GM19023 (cell line): ENCODE measurements around the gene DMBX1.

Experiments
- ATAC-seq: cut with Tn5 transposase; IDR thresholded peaks from one replicate; pipeline ENCODE4 v1.9.1; 2021; ENCODE audit warnings: mild to moderate bottlenecking, moderate library complexity; ENCODE audit not compliant: unreplicated experiment

DMBX1 gene

GRCh38 chr1:46480959-46481646 is 8.5 kb upstream of the DMBX1 start:
- ATAC-seq: no peak

DNA sequence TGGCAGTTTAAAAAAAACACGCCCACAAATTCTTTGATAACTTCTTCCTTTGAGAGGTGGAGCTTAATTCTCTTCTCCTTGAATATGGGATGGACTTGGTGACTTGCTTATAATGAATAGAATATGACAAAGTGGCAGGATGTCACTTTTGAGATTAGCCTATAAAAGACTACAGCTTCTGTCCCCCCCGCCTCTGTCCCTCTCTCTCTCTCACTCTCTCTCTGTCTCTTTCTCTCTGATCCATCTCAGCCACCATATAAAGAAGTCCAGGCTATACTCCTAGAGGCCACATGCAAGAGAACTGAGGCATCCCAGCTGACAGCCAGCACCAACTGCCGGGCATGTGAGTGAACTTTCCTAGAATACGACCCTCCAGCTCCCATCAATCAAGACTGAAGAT is 7.7 kb upstream of the DMBX1 start:
- ATAC-seq: no peak

DNA sequence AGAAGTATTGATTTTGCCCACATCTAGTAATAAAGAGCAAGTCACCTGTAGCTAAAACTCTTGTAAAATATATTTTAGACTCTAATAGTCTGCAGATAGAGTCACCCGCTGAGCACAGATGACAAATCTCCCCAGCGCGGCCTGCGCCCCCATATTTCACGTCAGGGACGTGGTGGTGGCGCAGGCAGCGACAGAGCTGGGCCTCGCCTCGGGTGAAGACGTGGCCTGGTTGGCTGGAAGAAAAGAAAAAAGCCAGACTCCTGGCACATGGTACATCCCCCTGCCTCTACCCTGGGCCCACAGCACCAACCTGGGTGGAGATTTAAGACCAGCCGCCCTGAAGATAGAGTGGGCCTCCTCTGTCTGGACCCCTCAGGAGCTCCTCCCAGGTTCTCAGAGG is 6.0 kb upstream of the DMBX1 start:
- ATAC-seq: no peak

DNA sequence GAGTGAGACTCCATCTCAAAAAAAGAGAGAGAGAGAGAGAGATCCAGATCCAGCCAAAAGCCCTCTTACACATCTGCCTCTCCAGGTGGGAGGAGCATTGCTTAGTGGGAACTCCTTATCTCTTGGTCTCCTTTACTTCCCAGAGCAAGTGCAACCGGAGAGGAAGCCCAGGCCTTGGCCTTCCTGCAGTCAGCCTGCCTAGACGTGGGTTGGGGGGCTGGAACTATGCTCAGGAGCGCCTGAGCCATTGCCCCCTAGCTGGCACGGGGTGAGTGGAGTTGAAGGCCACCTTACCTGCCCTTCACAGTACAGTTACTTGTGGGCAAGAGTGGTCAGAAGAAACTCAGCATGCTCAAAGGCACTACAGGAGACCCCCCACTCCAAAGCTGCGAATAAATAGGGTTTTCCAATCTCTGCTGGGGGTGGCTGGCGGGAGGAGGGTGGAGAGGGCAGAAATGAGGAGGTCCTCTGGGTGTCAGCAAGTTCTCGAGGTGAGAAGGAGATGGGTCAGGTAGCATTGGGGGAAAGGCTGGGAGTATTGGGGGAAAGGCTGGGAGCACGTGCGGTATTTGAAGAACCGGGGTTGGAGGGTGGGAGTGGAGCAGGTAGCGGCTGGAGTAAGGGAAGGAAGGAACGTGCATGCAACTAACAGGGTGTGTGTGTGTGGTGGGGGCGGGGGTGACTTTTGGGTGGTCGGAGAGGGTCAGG is 4.7 kb upstream of the DMBX1 start:
- no peak for ATAC-seq

DNA sequence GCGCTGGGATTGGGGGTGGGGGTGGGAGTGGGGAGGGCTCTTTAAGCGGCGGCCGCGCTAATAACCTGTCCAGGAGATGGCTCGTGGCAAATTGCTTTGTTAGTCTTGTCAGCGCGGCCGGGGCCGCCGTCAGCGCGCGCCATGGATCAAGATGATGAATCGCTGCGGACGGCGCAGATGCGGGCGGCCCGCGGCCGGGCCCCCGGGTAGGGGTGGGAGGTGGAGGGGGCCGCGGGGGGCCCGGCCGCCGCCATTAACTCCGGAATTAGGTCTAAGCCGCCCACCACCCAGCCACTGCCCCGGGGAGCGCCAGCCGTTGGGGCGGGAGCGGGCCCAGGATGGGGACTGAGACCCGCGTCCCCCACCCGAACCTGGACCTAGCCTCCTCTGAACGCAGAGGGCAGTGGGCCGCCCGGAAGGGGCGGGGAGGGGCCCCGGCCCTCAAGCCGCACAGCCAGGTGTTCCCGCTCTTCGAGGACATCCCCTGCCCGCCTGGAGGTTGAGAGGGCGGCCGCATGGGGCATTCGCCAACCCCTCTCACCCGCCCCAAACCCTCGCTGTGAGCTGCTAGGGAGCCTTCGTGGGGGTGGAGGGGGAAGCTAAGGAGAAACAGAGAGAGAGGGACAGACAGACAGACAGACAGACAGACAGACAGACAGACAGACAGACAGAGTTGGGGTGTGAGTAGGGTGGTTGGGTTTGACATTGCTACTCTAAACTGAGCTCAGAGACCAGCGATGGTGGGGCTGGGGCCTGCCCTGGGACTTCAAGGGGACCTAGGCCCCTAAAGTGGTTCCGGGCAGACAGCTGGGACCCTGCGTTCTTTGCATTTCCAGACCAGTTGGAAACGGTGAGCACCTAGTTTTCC is 3.8 kb upstream of the DMBX1 start:
- no peak for ATAC-seq

DNA sequence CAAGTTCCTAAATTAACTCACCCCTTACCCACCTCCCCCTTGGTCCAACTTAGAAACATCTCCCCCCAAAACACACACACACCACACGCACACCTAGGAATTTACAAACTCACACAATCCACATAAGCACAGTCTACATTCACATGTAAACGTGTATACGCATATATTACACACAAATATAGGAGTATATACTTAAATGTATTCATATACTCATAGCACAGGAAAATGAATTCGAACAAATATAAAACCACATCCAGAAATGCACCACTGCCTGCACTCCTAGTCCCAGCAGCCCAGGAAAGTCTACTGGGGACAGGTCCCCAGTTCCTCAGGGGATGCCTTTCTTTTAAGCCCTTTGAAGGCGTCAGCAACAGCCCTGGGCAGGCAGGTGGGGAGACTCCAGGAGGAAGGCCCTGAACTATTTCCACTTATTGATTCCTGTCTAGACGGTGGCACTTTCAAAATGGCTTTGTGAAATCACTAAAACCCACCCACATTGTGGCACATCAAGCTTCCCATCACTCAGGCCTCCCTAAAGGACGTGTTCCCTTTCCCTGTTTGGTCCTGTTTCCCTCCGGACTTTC is 3.1 kb upstream of the DMBX1 start:
- ATAC-seq: no peak

DNA sequence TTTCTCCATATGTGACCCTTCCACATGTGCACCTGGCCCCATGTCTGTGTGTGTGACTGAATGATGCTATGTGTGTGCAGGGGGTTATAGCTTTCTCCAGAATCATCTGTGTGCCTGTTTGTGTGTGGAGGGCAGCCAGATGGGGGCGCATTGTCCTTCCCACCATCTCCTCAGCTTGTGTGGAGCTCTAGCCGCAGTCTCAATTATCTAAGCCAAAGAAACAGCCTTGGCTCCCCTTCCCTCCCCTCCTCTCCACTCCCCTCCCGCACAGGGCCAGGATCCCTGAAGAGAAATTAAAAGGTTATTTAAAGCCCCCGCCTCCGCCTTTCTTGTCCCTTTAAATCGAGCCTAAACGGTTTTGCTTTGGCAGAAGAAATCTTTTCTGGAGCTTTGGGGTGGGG is 1.8 kb upstream of the DMBX1 start:
- no peak for ATAC-seq

DNA sequence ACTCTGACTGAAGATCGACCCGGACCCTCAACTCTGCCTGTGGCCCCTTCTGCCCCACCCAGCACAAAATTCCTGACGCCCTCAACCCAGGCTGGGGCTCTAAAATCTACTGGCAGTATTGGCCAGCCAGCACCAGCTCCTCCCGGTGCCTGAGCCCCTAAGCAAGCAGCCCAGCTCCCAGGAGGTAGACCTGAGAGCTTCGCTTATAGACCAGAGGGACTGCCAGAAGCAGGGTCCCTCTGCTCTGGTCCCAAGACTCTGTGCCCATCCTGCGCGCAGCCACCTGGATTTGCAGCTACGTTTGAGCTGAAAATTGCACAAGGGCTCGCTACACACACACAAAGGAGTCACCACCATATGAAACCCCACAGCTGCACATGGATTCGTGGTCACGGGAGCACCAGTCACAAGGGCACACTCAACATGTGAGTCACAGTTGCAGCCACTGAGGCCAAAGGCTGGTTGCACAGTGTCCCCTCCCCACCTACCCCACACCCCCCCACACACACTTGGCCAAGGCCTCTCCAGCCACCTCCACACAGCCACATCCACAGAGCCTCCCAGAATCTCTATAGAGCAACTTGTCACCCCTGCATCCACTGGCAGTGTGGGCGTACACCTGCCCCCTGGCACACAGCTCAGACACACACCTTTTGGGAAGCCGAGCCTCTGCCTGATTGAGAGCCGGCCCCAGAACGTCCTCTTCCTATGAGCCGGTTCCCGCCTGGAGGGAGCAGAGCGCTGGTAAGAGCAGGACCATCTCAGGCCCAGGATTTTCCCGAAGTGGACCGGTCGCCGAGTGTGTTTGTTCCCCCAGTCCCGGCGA is 1.1 kb upstream of the DMBX1 start:
- no peak for ATAC-seq

DNA sequence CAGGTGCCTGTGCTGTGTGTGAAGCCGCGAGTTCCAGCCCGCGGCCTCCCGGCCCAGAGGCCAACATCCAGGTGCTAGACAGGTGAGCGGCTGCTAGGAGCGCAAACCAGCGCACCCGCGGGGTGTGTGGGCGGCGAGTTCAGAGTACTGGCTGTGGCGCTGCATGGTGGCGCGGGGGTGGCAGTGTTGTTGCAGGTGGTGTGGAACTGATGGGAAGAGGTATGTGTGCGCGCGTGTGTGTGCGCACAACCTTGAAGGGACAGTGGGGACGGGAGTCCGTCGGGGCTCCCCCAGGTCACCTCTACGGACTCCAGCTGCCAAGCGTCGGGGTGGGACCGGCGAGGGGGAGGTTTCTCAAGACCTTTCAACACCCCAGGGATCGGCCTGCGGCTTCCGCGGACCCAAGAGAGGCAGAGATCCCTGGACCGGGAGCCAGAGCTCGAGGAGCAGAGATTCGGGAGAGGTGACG is 433 bp upstream of the DMBX1 start:
- no peak for ATAC-seq

DNA sequence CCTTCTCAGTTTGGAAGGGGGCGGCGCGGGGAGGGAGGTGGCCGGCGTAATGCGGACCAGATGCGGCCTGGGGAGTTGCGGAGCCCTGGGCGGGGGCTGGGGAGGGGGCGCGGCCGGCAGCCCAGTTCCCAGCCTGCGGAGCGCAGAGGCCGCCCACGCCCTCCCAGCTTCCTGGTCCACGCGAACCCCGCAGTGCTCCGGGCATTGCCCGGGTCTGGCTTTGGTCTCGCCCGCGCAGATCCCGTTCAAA is 695 bp downstream of the DMBX1 start:
- no peak for ATAC-seq

DNA sequence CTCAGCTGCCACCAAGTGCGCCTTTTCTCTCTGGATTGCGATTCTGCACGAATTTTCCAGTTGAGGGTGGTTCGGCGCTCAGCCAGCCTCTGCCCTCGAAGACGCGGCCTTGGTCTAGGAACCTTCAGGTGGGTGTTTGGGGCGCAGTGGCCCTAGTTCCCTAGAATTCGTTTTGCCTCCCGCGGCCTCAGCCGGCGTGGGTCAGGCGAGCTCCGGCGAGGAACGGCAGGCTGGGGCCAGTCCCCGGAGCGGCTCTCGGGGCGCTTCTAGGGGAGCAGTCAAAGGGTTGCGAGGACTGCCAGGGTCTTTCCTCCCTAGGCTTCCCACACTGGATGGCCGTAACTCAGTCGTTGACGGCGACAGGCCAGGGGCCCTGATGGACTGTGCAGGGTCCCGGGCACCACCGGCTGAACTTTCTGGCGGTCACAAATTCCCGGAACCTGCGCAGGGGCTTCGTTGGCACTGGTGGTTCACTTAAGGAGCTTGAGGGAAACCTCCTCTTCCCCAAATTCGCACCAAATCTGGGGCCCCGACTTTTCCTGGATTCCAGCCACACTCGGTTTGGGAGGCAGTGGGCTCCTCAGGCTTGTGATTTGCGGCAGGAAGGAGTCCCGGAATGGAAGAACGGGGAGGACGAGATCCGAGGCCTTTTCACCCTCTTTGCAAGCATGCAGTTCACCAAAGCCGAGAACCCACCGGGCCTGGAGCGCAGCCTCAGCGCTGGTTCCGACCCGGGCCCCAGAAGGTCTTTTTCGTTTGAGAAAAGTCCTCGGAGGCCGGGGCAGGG is 1.2 kb downstream of the DMBX1 start:
- ATAC-seq: no peak

DNA sequence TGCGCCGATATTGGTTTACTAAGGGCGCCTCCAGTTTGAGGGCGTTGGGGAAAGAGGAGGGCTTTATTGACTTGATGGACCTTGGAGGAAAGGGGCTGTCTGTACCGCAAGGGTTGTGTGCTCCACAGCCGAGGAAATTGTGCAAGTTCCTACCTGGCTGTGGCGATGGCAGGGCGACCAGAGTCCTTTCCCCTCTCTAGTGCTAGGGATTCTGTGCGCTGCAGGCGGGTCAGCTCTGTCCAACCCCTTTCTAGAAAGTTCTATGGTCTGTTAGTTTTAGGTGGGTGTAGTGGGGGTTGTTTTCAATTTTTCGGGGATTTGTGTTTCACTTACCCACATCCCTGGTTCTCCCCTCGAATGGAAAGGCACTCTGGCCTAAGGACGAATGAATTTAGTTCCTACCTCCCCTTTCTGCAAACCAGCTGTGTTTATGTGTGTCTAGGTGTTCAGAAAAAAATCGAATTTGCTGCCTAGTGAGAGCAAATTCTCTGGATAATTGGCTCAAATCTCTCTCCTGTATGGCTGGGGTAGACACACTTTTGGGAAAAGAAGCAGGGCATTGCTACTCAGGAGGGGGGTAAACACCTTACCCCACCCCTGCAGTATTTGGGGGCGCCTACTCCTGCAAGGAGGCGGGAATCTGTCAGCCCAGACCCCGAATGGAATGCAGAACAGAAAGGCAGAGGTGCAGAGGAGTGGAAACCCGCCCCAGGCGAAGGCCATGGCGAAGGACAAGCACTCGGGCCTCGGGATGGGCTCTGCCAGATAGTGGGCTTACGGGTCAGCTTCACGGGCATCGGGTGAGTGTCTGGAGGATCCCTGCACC is 2.0 kb downstream of the DMBX1 start:
- no peak for ATAC-seq

DNA sequence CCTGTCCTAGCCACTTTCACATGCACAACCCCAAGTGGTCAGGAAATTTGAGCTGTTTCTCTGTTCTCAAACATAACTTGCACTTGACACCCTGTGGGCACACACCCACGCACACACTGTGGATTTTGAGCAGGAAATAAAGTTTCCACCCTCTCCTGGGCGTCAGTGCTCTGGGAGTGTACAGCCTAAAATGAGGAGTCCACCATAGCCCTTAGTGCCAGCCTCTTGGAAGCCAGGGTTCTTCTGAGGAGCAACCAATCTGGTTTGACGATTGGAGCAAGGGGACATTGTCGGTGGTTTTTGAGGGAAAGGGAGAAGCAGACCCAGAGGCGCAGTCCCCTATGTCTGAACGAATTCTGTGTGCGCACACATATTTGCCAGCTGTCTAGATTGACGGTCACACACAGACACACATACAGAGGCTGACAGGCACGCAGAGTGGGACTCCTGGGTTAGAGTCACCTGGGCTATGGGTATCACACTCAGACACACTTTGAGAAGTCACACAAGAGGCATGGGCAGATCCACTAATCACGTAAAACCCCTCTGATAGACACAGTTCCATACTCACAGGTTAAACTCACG is 2.7 kb downstream of the DMBX1 start:
- no peak for ATAC-seq

DNA sequence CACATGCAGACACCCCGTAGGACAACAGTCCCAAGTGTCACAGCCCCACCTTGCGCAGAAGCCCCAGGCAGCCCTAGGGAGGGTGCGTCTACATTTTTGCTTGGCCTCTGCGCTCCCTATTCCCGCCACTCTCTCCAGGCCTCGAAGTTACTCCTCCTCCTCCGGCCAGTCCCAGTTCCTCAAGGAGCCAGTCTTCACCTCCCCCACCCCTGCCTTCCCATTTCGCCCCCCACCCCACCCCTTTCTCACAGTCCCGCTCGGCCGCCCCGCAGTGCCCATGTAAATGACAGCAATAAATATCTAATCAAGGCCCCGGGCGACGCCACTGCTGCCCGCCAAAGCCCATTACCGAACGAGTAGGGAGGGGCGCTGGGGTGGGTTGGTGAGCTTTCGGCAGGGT is 3.2 kb downstream of the DMBX1 start:
- ATAC-seq: no peak

DNA sequence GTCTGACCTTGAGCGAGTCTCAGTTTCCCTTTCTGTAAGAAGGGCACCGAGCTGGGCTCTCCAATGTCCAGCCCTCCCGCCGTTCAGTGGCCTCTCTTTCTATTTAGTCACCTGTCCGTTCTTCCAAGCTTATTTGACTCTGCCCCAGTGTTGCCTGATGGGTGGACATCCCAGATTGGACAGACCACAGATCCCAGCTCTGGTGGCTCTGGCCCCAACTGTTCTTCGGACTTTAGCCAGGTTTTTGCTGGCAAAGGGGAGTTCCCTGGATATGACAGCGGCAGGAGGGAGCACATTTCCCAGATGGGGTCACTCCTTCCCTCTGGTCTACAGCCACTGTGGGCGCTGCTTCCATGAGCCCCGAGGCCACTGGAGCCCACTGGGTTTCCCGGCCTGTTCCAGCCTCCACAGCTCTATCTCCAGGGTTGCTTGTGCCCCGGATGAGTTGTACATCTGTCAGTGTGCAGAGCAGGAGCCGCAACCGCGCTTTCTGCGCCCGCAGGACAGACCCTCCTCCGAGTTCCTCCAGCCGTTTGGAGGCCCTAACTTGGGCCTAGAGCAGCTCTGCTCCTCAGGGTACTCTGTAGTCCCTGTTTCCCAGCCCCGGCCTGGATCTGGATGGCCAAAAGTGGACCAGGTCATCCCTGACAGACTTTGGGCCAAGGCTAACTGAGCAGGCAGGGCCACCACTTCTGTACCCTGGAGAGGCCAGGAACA is 3.8 kb downstream of the DMBX1 start:
- no peak for ATAC-seq

DNA sequence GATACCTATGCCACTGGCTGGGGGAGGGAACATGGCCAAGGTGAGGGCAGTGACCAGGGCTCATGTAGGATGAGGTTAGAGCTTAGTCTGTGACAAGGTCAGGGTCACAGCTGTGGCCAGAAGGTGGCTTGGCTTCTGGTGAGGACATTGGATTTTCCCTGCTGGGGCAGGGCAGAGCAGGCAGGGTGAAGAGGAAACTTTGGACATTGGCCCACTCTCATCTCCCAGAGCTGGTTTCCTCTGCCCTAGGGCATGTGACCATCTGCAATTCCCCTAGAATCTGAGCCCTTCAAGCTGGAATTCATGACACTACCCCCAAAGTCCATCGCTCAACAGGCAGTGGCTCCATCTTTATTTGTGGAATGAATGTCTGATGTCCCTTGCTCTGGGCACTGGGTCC is 5.3 kb downstream of the DMBX1 start:
- ATAC-seq: no peak

DNA sequence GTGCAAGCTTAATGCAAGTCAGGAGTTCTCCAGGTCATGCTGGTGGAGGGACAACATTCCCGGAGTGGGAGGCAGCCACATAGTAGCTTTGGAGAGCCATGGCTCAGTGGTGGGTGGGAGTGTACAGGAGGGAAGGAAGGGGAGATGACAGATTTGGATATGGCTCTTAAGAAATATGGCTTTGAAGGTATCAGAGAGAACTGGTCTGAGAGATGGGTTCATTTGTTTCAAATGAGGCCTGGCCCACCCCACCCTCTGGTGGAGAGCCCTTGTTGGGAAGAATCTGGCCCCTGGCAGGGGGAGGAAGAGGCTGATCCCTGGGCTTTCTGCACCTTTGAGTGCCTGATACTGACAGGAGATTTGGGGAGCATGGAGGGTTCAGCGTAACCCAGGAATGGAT is 6.1 kb downstream of the DMBX1 start:
- ATAC-seq: no peak

- no peak for ATAC-seq
Observed at GRCh38 chr1:46496505-46496904, 6.9 kb downstream of the DMBX1 start.
